Osteoblast (primary cell): Measurements from ENCODE around the gene FOXO6. TPM values are rescaled to one million over a fixed set of nuclear protein-coding genes. Genes with fewer than 3 reads are reported as not detected.

Source experiments
- DNase-seq: peaks from one replicate; pipeline ENCODE4 v3.0.0; 2011; ENCODE audit warnings: low spot score, mixed read lengths; ENCODE audit not compliant: insufficient read length; ENCODE audit errors: missing footprints
- H2AFZ ChIP-seq: 2 replicates; pipeline ENCODE4 v1.6.0; 2011; ENCODE audit warnings: mild to moderate bottlenecking, low read length
- H3K27ac ChIP-seq: 2 replicates; pipeline ENCODE4 v1.5.1; 2011; ENCODE audit warnings: mild to moderate bottlenecking, low read depth, low read length, moderate library complexity
- H3K27me3 ChIP-seq: 2 replicates; pipeline ENCODE4 v1.6.0; 2012; ENCODE audit warnings: mild to moderate bottlenecking, control low read depth, inconsistent platforms, low read length, moderate library complexity; ENCODE audit not compliant: insufficient read depth
- H3K36me3 ChIP-seq: 2 replicates; pipeline ENCODE4 v1.5.1; 2011; ENCODE audit warnings: mild to moderate bottlenecking, low read length, control low read depth, moderate library complexity; ENCODE audit not compliant: insufficient read depth
- H3K4me1 ChIP-seq: 2 replicates; pipeline ENCODE4 v1.5.1; 2011; ENCODE audit warnings: mild to moderate bottlenecking, low read length, control low read depth, moderate library complexity; ENCODE audit not compliant: insufficient read depth
- H3K4me2 ChIP-seq: 2 replicates; pipeline ENCODE4 v1.6.0; 2011; ENCODE audit warnings: mild to moderate bottlenecking, low read length; ENCODE audit not compliant: insufficient read depth
- H3K4me3 ChIP-seq: fragments of 200-600 bp; sonication (generic); 3 replicates; pipeline ENCODE4 v1.5.1; 2012; ENCODE audit warnings: mild to moderate bottlenecking, low read length, inconsistent platforms; ENCODE audit not compliant: insufficient read depth
- H3K79me2 ChIP-seq: 2 replicates; pipeline ENCODE4 v1.6.0; 2012; ENCODE audit warnings: mild to moderate bottlenecking, low read length, control low read depth, inconsistent platforms; ENCODE audit not compliant: insufficient read depth
- H3K9me3 ChIP-seq: 2 replicates; pipeline ENCODE4 v1.5.1; 2011; ENCODE audit warnings: low read depth, low read length, control low read depth
- H4K20me1 ChIP-seq: 2 replicates; pipeline ENCODE4 v1.6.0; 2012; ENCODE audit warnings: mild to moderate bottlenecking, low read length, control low read depth; ENCODE audit not compliant: insufficient read depth
- total RNA-seq: library from RNA; depleted of rRNA; stranded (reverse); fragments of >200 nt; gene quantifications from 2 replicates; pipeline ENCODE4 v1.2.3, GENCODE V29; 2012
- TF ChIP-seq, protein P1 (sequence below): IDR thresholded peaks from 2 replicates; pipeline ENCODE4 v1.5.1; 2011; ENCODE audit warnings: mild to moderate bottlenecking, low read depth, low read length, moderate library complexity; ENCODE audit errors: extremely low read depth

Gene FOXO6
- total RNA-seq, 1 donor = not detected

DNA sequence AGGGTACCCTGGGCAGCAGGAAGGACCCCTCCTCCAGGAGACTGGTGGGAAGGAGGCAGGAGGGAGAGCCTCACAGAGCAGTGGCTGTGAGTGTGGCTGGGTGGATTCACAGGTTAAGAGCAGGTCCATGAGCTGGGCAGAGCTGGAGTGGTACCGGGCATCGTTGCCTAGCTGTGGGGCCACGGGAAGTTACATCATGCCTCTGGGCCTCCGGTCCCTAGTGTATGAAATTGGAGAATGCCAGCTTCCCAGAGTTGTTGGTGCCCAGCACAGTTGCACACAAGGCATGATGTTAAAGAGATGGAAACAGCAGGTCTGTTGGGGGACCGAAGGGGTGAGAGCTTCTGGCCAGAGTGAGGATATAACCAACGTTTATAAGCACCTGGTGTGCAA, 18.5 kb downstream of the FOXO6 start:
- DNase-seq = peak; percentile 89
- H3K4me1 ChIP-seq = peaks cover 18% of the 10 kb centered on the region
- peaks cover 4% of the 10 kb centered on the region for H4K20me1 ChIP-seq
- peaks cover 5% of the 10 kb centered on the region for H3K27me3 ChIP-seq
- H3K4me3 ChIP-seq = no peak overlapping the region
- no peak overlapping the region for H3K4me2 ChIP-seq
- no peaks in the 10 kb centered on the region for H3K9me3 ChIP-seq
- no peak overlapping the region for H3K27ac ChIP-seq
- H3K79me2 ChIP-seq = no peaks in the 10 kb centered on the region
- H2AFZ ChIP-seq = no peak overlapping the region
- no peaks in the 10 kb centered on the region for H3K36me3 ChIP-seq
- TF ChIP-seq, protein P1, sequence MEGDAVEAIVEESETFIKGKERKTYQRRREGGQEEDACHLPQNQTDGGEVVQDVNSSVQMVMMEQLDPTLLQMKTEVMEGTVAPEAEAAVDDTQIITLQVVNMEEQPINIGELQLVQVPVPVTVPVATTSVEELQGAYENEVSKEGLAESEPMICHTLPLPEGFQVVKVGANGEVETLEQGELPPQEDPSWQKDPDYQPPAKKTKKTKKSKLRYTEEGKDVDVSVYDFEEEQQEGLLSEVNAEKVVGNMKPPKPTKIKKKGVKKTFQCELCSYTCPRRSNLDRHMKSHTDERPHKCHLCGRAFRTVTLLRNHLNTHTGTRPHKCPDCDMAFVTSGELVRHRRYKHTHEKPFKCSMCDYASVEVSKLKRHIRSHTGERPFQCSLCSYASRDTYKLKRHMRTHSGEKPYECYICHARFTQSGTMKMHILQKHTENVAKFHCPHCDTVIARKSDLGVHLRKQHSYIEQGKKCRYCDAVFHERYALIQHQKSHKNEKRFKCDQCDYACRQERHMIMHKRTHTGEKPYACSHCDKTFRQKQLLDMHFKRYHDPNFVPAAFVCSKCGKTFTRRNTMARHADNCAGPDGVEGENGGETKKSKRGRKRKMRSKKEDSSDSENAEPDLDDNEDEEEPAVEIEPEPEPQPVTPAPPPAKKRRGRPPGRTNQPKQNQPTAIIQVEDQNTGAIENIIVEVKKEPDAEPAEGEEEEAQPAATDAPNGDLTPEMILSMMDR = no peak

DNA sequence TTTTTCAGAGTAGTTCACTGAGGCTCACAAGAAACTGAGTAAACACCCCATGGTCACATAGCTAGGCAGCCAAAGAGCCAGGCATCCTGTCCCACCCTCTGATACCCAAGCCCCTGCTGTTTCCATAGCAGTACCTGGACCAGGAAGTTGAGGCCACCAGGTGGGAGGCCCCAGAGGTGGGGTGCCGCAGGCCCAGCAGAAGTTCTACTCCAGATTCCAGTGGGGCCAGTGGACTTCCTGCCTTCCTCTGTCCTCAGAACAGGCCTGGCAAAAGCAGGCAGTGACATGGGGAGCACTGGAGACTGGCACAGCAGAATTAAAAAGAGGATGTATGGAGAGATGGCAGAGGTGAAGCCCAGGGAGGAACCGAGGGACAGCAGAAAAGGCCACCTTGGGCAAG, 19.0 kb downstream of the FOXO6 start:
- Histone ChIP-seq H4K20me1 (peaks cover 4% of the 10 kb centered on the region), H3K36me3 (no peaks in the 10 kb centered on the region), H3K27ac (no peak overlapping the region), H3K27me3 (peaks cover 5% of the 10 kb centered on the region), H3K79me2 (no peaks in the 10 kb centered on the region), H3K4me1 (peaks cover 18% of the 10 kb centered on the region), H2AFZ (no peak overlapping the region), H3K9me3 (no peaks in the 10 kb centered on the region), H3K4me3 (no peak overlapping the region), H3K4me2 (no peak overlapping the region)
- TF ChIP-seq, protein P1 = no peak
- DNase-seq = no peak

DNA sequence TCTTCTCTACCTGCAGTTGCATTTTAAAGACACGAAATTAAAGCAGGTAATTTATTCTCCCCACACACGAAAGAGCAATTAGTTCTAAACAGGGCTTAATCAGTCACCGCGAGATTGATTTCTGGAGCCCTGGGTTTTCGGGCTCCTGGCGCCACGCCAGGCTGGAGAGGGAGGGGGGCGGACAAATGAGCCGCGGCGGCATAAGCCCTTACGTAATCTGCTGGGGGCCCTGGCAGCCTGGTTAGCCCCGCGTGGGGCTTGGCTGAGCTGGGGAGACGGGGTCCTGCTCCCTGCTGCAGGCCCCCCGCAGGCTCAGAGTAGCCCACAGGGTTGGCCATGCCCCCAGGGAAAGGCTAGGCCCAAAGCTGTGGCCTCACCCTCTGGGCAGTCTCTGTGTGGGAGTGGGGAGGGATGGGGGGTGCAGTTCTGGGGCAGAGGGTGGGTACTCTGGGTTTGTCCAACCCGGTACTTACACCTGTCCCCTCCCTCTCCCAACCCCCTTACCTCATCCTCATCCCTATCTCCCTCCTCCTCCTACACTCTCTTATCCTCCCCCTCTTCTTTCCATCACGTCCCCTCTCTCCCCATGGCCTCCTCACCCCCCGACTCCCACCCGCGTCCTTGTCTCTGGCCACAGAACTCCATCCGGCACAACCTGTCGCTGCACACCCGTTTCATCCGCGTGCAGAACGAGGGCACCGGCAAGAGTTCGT, 19.9 kb downstream of the FOXO6 start:
- TF ChIP-seq, protein P1 = no peak
- H3K9me3 ChIP-seq = no peaks in the 10 kb centered on the region
- no peak for DNase-seq
- H2AFZ ChIP-seq = peak overlapping the region; percentile 25
- peaks cover 18% of the 10 kb centered on the region for H3K4me1 ChIP-seq
- H3K36me3 ChIP-seq = no peaks in the 10 kb centered on the region
- peak overlapping the region; percentile 81 for H3K4me2 ChIP-seq
- H4K20me1 ChIP-seq = peaks cover 4% of the 10 kb centered on the region
- no peaks in the 10 kb centered on the region for H3K79me2 ChIP-seq
- H3K4me3 ChIP-seq = peak overlapping the region; percentile 69
- H3K27me3 ChIP-seq = peaks cover 7% of the 10 kb centered on the region
- H3K27ac ChIP-seq = peak overlapping the region; percentile 23

DNA sequence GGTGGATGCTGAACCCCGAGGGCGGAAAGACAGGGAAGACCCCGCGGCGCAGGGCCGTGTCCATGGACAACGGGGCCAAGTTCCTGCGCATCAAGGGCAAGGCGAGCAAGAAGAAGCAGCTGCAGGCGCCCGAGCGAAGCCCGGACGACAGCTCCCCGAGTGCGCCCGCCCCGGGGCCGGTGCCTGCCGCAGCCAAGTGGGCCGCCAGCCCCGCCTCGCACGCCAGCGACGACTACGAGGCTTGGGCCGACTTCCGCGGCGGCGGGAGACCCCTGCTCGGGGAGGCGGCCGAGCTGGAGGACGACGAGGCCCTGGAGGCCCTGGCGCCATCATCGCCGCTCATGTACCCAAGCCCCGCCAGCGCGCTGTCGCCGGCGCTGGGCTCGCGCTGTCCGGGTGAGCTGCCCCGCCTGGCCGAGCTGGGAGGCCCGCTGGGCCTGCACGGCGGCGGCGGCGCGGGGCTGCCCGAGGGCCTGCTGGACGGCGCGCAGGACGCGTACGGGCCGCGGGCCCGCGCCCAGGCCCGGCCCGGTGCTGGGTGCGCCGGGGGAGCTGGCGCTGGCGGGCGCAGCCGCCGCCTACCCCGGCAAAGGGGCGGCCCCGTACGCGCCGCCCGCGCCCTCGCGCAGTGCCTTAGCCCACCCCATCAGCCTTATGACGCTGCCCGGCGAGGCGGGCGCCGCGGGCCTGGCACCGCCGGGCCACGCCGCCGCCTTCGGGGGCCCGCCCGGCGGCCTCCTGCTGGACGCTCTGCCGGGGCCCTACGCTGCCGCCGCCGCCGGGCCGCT, 20.7 kb downstream of the FOXO6 start:
- H3K27ac ChIP-seq = peak overlapping the region; percentile 23
- TF ChIP-seq, protein P1 = no peak
- H3K36me3 ChIP-seq = no peaks in the 10 kb centered on the region
- peaks cover 18% of the 10 kb centered on the region for H3K4me1 ChIP-seq
- H3K9me3 ChIP-seq = no peaks in the 10 kb centered on the region
- peaks cover 10% of the 10 kb centered on the region for H3K27me3 ChIP-seq
- no peaks in the 10 kb centered on the region for H3K79me2 ChIP-seq
- peak overlapping the region; percentile 81 for H3K4me2 ChIP-seq
- peak overlapping the region; percentile 69 for H3K4me3 ChIP-seq
- H2AFZ ChIP-seq = peak overlapping the region; percentile 25
- peak; percentile 96 for DNase-seq
- H4K20me1 ChIP-seq = peaks cover 4% of the 10 kb centered on the region
